HG03159 (cell line): ENCODE data around the gene DCST2.

ENCODE experiments used
- ATAC-seq: cut with Tn5 transposase; IDR thresholded peaks from one replicate; pipeline ENCODE4 v1.9.1; 2021; ENCODE audit warnings: mild to moderate bottlenecking, moderate library complexity; ENCODE audit not compliant: unreplicated experiment

DCST2 gene

DNA sequence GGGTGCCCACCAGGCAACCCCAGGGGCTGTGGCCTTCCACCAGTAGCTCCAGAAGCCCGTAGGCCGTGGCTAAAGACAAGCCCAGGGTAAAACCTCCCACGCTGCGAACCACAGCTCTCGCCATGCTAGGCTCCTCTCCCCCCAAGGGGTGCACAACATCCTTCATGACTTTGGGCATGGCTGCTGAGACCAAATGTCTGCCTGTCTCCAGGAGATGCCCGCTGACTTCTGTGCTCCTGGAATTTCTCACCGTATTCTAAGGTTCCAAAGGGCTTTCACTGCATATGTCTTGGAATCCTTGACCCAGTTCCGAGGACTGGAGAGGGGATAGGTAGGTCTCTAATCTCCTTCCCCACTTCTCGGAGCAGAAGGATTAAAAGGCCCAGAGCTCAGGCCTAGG, at the start of gene DCST2, which contains the start of gene DCST1:
Gene DCST2, minus strand, starts transcription at position 258 of the 400 bp plus-strand sequence. Its CDS starts 80 bp downstream, at position 178.
Gene DCST1, plus strand, starts transcription at position 301 of the 400 bp plus-strand sequence. CDS start 213 bp downstream, outside the sequence.
- ATAC-seq, result no peak

GRCh38 chr1:155083052-155083541, 49.5 kb upstream of the DCST2 start:
- no peak for ATAC-seq

DNA sequence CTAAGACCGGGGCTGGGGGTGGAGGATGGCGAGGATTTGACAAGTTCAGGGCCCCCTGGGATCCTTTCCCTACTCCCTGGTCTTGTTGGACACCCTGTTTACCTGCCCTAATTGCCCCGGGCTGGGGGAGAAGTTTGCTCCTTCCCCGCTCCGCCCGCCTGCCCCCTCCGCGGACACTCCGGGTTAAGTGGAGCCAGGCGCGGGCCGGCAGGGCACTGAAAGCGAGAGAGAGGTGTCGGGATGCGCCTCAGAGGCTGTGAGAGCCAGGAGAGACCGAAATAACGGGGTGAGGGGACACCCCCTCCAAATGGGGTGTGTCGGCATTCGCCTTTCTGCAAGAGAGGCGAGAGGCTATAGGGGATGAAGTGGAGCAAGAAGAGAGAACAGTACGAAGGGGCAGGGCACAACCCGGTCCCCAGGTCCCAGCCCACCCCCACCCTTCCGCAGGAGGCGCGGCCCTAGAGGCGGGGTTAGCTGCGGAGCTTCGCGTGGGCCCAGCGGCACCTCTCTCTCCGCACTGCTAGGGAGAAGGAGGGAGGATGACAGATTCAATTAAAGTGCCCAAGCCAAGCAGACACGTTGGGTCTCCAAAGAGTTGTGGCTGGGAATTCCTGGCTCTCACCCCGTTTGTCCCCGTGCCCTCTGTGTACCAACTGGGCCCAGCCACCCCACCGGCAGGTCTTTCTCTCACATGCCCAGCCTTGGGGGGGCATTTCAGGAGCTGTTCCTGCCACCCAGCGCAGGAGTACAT, 48.9 kb upstream of the DCST2 start:
- ATAC-seq, result no peak

DNA sequence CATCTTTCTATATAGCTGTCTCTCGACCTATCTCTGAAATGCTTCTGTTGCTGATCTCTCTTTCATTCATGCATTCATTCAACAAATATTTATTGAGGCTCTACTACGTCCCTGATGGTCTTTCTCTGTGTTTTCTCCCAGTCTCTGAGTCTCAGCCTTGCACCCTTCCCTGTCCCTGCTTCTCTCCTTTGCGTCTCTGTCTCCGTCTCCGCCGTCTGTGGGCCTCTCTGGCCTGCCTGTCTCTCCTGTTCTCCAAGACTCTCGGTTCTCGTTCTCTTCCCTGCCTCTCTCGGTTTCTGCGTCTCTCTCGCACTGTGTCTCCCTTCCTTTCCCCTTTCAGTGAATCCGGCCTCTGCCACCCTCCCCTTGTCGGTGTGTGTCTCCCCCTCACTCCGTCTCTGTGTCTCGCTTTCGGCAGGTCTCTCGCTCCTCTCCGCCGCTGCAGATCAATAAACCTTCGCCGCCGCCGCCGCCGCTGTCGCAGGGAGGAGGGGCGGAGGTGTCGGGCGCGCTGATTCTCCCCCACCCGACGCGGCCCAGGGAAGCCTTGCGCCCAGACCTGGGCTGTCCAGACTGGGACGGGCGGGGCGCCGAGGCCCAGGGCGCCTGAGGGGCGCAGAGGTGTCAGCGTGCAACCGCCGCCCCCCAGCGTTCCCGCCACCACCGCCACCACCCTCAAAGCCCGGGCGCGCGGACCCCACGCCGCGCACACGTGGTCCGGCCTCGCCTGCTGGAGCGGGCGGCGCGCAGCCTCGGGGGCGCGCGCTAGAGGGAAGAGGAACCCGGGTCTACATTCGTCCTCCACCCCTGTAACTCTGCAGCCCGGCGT, 48.1 kb upstream of the DCST2 start:
- no peak for ATAC-seq

- no peak for ATAC-seq
These were observed 47.0 kb upstream of the DCST2 start for GRCh38 chr1:155080312-155081228.

DNA sequence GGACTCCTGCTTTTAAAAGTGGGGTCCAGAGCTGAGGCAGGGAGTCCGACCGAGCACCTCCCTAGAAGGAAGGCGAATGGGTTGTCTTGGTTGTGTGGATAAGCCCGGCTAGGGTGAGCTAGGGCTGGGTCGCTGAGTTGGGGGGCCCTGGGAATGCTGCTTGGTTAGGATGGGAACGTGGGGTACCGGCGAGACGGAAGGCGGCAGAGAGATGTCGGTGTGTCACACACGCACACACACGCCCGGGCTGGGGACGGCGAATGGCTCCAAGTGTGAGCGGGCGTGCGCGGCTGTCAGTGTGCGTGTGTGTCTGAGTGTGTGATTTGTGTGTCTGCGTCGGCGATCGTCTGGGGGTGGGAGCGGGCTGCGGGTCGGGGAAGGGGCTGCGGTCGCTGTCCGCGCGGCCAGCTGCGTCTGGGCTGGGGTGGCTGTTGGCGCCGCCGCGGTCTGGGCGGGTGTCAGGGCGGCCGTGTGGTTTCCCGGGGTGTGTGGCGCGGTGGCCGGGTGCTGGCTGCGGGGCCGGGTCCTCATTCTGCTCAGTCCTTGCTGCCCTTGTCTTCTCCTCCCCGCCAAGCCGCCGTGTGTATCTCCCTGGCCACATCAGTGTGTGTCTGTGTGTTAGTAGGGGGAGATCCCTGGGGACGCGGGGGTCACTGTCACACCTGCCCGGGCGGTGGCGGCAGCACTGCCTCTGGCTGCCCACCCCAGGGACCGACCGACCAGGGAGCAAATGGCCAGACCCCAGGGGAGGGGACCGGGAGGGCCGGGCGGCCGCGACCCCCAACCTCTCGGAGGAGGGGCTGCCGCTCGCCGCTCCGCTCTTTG, 46.1 kb upstream of the DCST2 start:
- ATAC-seq, result no peak

- no peak for ATAC-seq
These were observed 45.6 kb upstream of the DCST2 start for GRCh38 chr1:155079210-155079486.

DNA sequence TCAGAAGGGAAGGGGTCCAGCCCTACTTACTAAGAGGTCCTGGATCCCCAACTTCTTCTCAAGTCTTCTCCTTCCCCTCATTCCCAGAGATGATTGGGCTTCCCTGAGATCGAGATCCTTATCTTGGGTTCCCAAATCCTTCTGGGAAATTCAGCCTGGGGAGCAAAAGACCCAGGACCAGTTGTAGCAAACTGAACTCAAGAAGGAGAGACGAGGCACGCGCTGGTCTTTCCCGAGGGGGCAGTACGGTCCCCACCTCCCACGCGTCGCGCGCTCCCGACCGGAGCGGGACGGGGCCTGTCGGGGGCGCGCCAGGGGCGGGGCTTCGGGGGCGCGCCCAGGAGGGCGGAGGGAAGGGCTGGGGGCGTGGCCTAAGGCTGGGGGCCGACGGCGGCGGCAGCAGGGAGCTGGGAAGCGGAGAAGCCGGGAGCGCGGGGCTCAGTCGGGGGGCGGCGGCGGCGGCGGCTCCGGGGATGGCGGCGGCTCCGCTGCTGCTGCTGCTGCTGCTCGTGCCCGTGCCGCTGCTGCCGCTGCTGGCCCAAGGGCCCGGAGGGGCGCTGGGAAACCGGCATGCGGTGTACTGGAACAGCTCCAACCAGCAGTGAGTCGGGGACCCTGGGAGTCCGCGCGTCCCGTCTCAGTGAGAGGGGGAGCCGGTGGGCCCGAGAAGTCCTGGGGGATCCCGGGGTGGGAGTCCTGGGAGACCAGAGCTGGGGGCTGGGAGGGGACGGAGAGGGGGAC, 45.1 kb upstream of the DCST2 start, which contains the start of gene EFNA3:
Gene EFNA3, plus strand, starts transcription at position 369 of the 741 bp plus-strand sequence. Its CDS starts 105 bp downstream, at position 474.
- no peak for ATAC-seq

GRCh38 chr1:155077758-155078445, 44.3 kb upstream of the DCST2 start:
- ATAC-seq, result no peak

DNA sequence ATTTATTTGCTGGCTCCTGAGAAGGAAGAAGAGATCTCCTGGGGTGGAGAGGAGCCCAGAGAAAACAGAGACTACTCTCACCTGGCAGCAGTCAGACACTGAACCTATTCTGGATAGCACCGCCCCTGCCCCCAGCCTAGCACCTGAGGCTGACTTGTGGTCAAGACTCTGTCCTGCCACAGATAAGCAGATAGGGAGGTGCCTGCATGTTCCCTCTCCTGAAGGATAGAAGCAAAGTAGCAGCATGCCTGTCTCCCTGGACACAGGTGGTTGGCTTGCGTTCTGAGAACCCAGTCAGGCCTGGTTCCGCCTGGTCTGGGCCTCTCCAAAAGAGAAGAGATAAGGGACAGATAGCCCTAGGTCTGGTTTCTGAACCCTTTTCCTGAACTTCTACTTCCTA, 43.8 kb upstream of the DCST2 start:
- no peak for ATAC-seq

GRCh38 chr1:155076371-155076770, 42.8 kb upstream of the DCST2 start:
- no peak for ATAC-seq

DNA sequence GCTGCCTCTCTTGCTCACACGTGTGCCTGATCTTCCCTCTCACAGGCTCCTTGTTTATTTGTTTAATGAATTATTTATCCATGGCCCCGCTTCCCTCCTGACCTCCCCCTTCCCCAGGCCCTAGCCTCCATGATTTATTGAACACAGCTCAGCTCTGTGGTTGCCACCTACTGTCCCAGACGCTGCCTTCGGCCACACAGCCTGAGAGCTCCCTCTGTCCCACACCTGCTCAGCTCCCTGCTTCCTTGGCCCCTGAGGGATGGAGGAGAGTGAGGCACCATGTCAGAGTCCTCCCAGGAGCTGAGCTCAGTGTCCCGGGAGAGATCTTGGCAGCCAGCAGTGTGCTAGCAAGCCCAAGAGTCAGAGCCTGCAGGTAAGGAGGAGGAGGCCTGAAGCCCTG, 42.0 kb upstream of the DCST2 start:
- no peak for ATAC-seq

DNA sequence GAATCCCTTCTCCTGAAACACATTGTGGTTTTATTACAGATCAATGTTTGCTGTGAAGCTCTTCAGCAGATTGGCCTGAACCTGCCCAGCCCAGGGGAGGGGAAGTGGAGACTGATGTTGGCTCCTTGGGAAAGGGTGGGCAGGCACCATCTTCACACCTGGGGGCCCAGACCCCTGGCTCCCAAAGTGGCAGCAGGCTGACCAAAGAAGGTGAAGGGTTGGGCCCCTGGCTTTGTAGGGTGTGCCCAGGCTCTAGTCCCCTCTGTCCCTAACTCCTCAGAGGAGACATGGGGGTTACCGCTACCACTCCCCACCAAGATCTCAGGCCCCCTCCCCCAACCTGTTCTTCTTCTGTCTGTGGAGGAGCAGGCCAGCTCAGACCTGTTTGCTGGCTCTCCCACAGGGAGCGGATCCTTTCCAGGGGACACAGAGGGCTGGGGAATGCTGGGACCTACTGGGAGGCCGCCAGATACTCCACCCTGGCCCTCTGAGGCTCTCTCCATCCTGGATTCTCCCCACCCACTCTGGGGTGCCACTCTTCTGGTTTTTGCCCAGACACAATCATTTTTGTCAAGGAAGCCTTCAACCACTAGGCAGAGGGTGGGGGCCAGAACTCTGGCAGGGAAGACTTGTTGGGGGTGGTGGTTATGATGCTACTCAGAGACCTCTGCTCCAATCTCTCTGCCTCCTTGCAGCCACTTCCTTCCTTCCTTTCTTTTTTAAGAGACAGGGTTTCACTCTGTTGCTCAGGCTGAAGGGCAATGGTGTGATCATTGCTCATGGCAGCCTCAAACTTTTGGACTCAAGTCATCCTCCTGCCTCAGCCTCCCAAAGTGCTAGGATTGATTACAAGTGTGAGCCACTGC, 40.0 kb upstream of the DCST2 start:
- ATAC-seq, result no peak

- ATAC-seq, result no peak
These were observed 39.1 kb upstream of the DCST2 start for GRCh38 chr1:155072531-155073289.

GRCh38 chr1:155071701-155072100, 38.1 kb upstream of the DCST2 start:
- no peak for ATAC-seq

GRCh38 chr1:155070721-155071569, 37.4 kb upstream of the DCST2 start:
- peak; percentile 74 for ATAC-seq
